ENCODE results near the gene P4HTM. TPM values are rescaled to one million over a fixed set of nuclear protein-coding genes. Genes with fewer than 3 reads are reported as not detected.
A peak's percentile ranks its signal among the peaks of the same experiment; 100 is the strongest.

The P4HTM gene
- total RNA-seq, 1 experiment from 2014 or later: 36.1 TPM

GRCh38 chr3:49026536-49026935 is 36.5 kb downstream of the P4HTM start:
- H3K4me1 ChIP-seq (ENCODE audit: low read length): peaks cover 67% of the 10 kb centered on the region
- H3K27me3 ChIP-seq (ENCODE audit: low read length): no peaks in the 10 kb centered on the region
- H3K9me2 ChIP-seq (replicated peaks; ENCODE audit: insufficient read depth, low read length): no peaks in the 10 kb centered on the region
- no peak overlapping the region for H3K4me3 ChIP-seq (ENCODE audit: low read length)
- H3K79me2 ChIP-seq (ENCODE audit: low read length): peaks cover 63% of the 10 kb centered on the region
- H3K9ac ChIP-seq (ENCODE audit: low read length): no peak overlapping the region
- peak overlapping the region; percentile 91 for H3K4me2 ChIP-seq (ENCODE audit: low read depth, low read length, poor library complexity, severe bottlenecking)
- peaks cover 11% of the 10 kb centered on the region; the same call in 1 of the 2 replicates for H4K20me1 ChIP-seq (ENCODE audit: insufficient read depth, low read depth, low read length)
- H3K9me3 ChIP-seq (ENCODE audit: low read length): no peaks in the 10 kb centered on the region
- H3K36me3 ChIP-seq (ENCODE audit: insufficient read depth, low read length): peaks cover 41% of the 10 kb centered on the region
- no peak overlapping the region for H3K27ac ChIP-seq (ENCODE audit: low read length)
- DNase-seq: no peak
- no peak overlapping the region for H2AFZ ChIP-seq (ENCODE audit: low read length)

GRCh38 chr3:49027634-49028033 is 37.6 kb downstream of the P4HTM start:
- no peak for DNase-seq
- peak overlapping the region; percentile 91 for H3K4me2 ChIP-seq (ENCODE audit: low read depth, low read length, poor library complexity, severe bottlenecking)
- peak overlapping the region; percentile 76; the same call in 1 of the 2 replicates for H3K4me3 ChIP-seq (ENCODE audit: low read length)
- H3K9me3 ChIP-seq (ENCODE audit: low read length): no peaks in the 10 kb centered on the region
- peak overlapping the region; percentile 77; the same call in 1 of the 2 replicates for H3K27ac ChIP-seq (ENCODE audit: low read length)
- H3K27me3 ChIP-seq (ENCODE audit: low read length): no peaks in the 10 kb centered on the region
- H3K79me2 ChIP-seq (ENCODE audit: low read length): peaks cover 57% of the 10 kb centered on the region
- H4K20me1 ChIP-seq (ENCODE audit: insufficient read depth, low read depth, low read length): peaks cover 11% of the 10 kb centered on the region; the same call in 1 of the 2 replicates
- H2AFZ ChIP-seq (ENCODE audit: low read length): no peak overlapping the region
- H3K9me2 ChIP-seq (replicated peaks; ENCODE audit: insufficient read depth, low read length): no peaks in the 10 kb centered on the region
- H3K36me3 ChIP-seq (ENCODE audit: insufficient read depth, low read length): peaks cover 49% of the 10 kb centered on the region
- peaks cover 67% of the 10 kb centered on the region for H3K4me1 ChIP-seq (ENCODE audit: low read length)
- peak overlapping the region; percentile 99; the same call in 1 of the 2 replicates for H3K9ac ChIP-seq (ENCODE audit: low read length)

GRCh38 chr3:49028298-49028672 is 38.2 kb downstream of the P4HTM start:
- Histone ChIP-seq H3K27ac (ENCODE audit: low read length) (peak overlapping the region; percentile 77), H3K36me3 (ENCODE audit: insufficient read depth, low read length) (peaks cover 51% of the 10 kb centered on the region), H3K27me3 (ENCODE audit: low read length) (no peaks in the 10 kb centered on the region), H3K9me3 (ENCODE audit: low read length) (no peaks in the 10 kb centered on the region), H3K4me2 (ENCODE audit: low read depth, low read length, poor library complexity, severe bottlenecking) (peak overlapping the region; percentile 91), H3K9ac (ENCODE audit: low read length) (peak overlapping the region; percentile 99), H3K4me3 (ENCODE audit: low read length) (peak overlapping the region; percentile 76), H3K79me2 (ENCODE audit: low read length) (peaks cover 51% of the 10 kb centered on the region), H2AFZ (ENCODE audit: low read length) (no peak overlapping the region), H3K4me1 (ENCODE audit: low read length) (peaks cover 62% of the 10 kb centered on the region), H4K20me1 (ENCODE audit: insufficient read depth, low read depth, low read length) (peaks cover 11% of the 10 kb centered on the region; the same call in 1 of the 2 replicates), H3K9me2 (replicated peaks; ENCODE audit: insufficient read depth, low read length) (no peaks in the 10 kb centered on the region)
- DNase-seq: peak; percentile 54

GRCh38 chr3:49028673-49029562 is 38.9 kb downstream of the P4HTM start, which contains the start of gene IMPDH2:
TSS of gene IMPDH2 (minus strand) at chr3:49029398. CDS start at chr3:49029350, 48 bp downstream.
- peak within 1 kb of the TSS; percentile 91 for H3K4me2 ChIP-seq (ENCODE audit: low read depth, low read length, poor library complexity, severe bottlenecking)
- peaks cover 11% of the 10 kb centered on the region; the same call in 1 of the 2 replicates for H4K20me1 ChIP-seq (ENCODE audit: insufficient read depth, low read depth, low read length)
- H2AFZ ChIP-seq (ENCODE audit: low read length): no peak within 1 kb of the TSS
- H3K4me1 ChIP-seq (ENCODE audit: low read length): peaks cover 57% of the 10 kb centered on the region
- H3K9me3 ChIP-seq (ENCODE audit: low read length): no peaks in the 10 kb centered on the region
- peaks cover 45% of the 10 kb centered on the region for H3K79me2 ChIP-seq (ENCODE audit: low read length)
- H3K9me2 ChIP-seq (replicated peaks; ENCODE audit: insufficient read depth, low read length): no peaks in the 10 kb centered on the region
- H3K27ac ChIP-seq (ENCODE audit: low read length): peak within 1 kb of the TSS; percentile 77
- no peaks in the 10 kb centered on the region for H3K27me3 ChIP-seq (ENCODE audit: low read length)
- peak within 1 kb of the TSS; percentile 99 for H3K9ac ChIP-seq (ENCODE audit: low read length)
- DNase-seq: peak; percentile 98
- H3K36me3 ChIP-seq (ENCODE audit: insufficient read depth, low read length): peaks cover 47% of the 10 kb centered on the region
- peak within 1 kb of the TSS; percentile 76 for H3K4me3 ChIP-seq (ENCODE audit: low read length)

- no peaks in the 10 kb centered on the region for H3K9me3 ChIP-seq (ENCODE audit: low read length)
- peaks cover 41% of the 10 kb centered on the region for H3K36me3 ChIP-seq (ENCODE audit: insufficient read depth, low read length)
- peak overlapping the region; percentile 76 for H3K4me3 ChIP-seq (ENCODE audit: low read length)
- H3K27ac ChIP-seq (ENCODE audit: low read length): peak overlapping the region; percentile 30; the same call in 1 of the 2 replicates
- H3K4me2 ChIP-seq (ENCODE audit: low read depth, low read length, poor library complexity, severe bottlenecking): peak overlapping the region; percentile 91
- H2AFZ ChIP-seq (ENCODE audit: low read length): no peak overlapping the region
- H3K9me2 ChIP-seq (replicated peaks; ENCODE audit: insufficient read depth, low read length): no peaks in the 10 kb centered on the region
- no peak for DNase-seq
- H3K27me3 ChIP-seq (ENCODE audit: low read length): no peaks in the 10 kb centered on the region
- H3K4me1 ChIP-seq (ENCODE audit: low read length): peaks cover 51% of the 10 kb centered on the region
- H3K79me2 ChIP-seq (ENCODE audit: low read length): peaks cover 39% of the 10 kb centered on the region
- peaks cover 6% of the 10 kb centered on the region; the same call in 1 of the 2 replicates for H4K20me1 ChIP-seq (ENCODE audit: insufficient read depth, low read depth, low read length)
- peak overlapping the region; percentile 62 for H3K9ac ChIP-seq (ENCODE audit: low read length)
Measured at GRCh38 chr3:49029563-49029884, 39.5 kb downstream of the P4HTM start.

GRCh38 chr3:49030321-49030720 is 40.3 kb downstream of the P4HTM start:
- no peak overlapping the region for H3K27ac ChIP-seq (ENCODE audit: low read length)

GRCh38 chr3:49032646-49033304 is 42.7 kb downstream of the P4HTM start:
- H3K79me2 ChIP-seq (ENCODE audit: low read length): peaks cover 17% of the 10 kb centered on the region
- no peak for DNase-seq
- H4K20me1 ChIP-seq (ENCODE audit: insufficient read depth, low read depth, low read length): no peaks in the 10 kb centered on the region
- no peak overlapping the region for H3K4me3 ChIP-seq (ENCODE audit: low read length)
- H3K9me2 ChIP-seq (replicated peaks; ENCODE audit: insufficient read depth, low read length): no peaks in the 10 kb centered on the region
- H3K36me3 ChIP-seq (ENCODE audit: insufficient read depth, low read length): peaks cover 32% of the 10 kb centered on the region; the same call in 1 of the 2 replicates
- H3K27ac ChIP-seq (ENCODE audit: low read length): no peak overlapping the region
- H3K9ac ChIP-seq (ENCODE audit: low read length): no peak overlapping the region
- H3K4me2 ChIP-seq (ENCODE audit: low read depth, low read length, poor library complexity, severe bottlenecking): no peak overlapping the region
- H3K4me1 ChIP-seq (ENCODE audit: low read length): peaks cover 19% of the 10 kb centered on the region
- no peaks in the 10 kb centered on the region for H3K9me3 ChIP-seq (ENCODE audit: low read length)
- no peaks in the 10 kb centered on the region for H3K27me3 ChIP-seq (ENCODE audit: low read length)
- no peak overlapping the region for H2AFZ ChIP-seq (ENCODE audit: low read length)

More at GRCh38 chr3:49030321-49030720, 40.3 kb downstream of the P4HTM start:
- Histone ChIP-seq H3K9ac (ENCODE audit: low read length) (no peak overlapping the region), H3K4me1 (ENCODE audit: low read length) (peaks cover 43% of the 10 kb centered on the region), H4K20me1 (ENCODE audit: insufficient read depth, low read depth, low read length) (peaks cover 1% of the 10 kb centered on the region; the same call in 1 of the 2 replicates), H3K9me2 (replicated peaks; ENCODE audit: insufficient read depth, low read length) (no peaks in the 10 kb centered on the region), H3K27me3 (ENCODE audit: low read length) (no peaks in the 10 kb centered on the region), H3K36me3 (ENCODE audit: insufficient read depth, low read length) (peaks cover 41% of the 10 kb centered on the region; the same call in 1 of the 2 replicates), H3K4me2 (ENCODE audit: low read depth, low read length, poor library complexity, severe bottlenecking) (no peak overlapping the region), H3K4me3 (ENCODE audit: low read length) (no peak overlapping the region), H2AFZ (ENCODE audit: low read length) (no peak overlapping the region), H3K79me2 (ENCODE audit: low read length) (peaks cover 31% of the 10 kb centered on the region), H3K9me3 (ENCODE audit: low read length) (no peaks in the 10 kb centered on the region)
- DNase-seq: no peak

- DNase-seq: no peak
- Histone ChIP-seq H4K20me1 (ENCODE audit: insufficient read depth, low read depth, low read length) (no peaks in the 10 kb centered on the region), H3K36me3 (ENCODE audit: insufficient read depth, low read length) (peaks cover 26% of the 10 kb centered on the region; the same call in 1 of the 2 replicates), H3K9me2 (replicated peaks; ENCODE audit: insufficient read depth, low read length) (no peaks in the 10 kb centered on the region), H3K4me3 (ENCODE audit: low read length) (no peak overlapping the region), H3K4me2 (ENCODE audit: low read depth, low read length, poor library complexity, severe bottlenecking) (no peak overlapping the region), H3K27me3 (ENCODE audit: low read length) (no peaks in the 10 kb centered on the region), H3K4me1 (ENCODE audit: low read length) (peaks cover 2% of the 10 kb centered on the region), H3K9me3 (ENCODE audit: low read length) (no peaks in the 10 kb centered on the region), H3K27ac (ENCODE audit: low read length) (no peak overlapping the region), H2AFZ (ENCODE audit: low read length) (no peak overlapping the region), H3K79me2 (ENCODE audit: low read length) (0 out of 2 replicates have a peak, but pooled peaks cover 3% of the 10 kb centered on the region), H3K9ac (ENCODE audit: low read length) (no peak overlapping the region)
Measured at GRCh38 chr3:49034650-49035049, 44.6 kb downstream of the P4HTM start.

Measured in Karpas-422 (cell line).